ENCODE measurements around the gene HIGD2A. TPM values are rescaled to one million over a fixed set of nuclear protein-coding genes. Genes with fewer than 3 reads are reported as not detected.

HIGD2A gene
- total and polyA plus RNA-seq, 2 of the 13 experiments (the other 11 are each of a cell fraction or from before 2014, with no cell fraction given) = 89.2 to 146 TPM

- TF ChIP-seq FUBP1 (CRISPR knock-in tag; IDR thresholded peaks at IDR 0.05; ENCODE audit: borderline replicate concordance) = no peak
- 0 out of 2 replicates have a peak, but pooled peaks have one; percentile 30 for TF ChIP-seq ZNF292 (CRISPR knock-in tag; IDR thresholded peaks at IDR 0.05; ENCODE audit: borderline replicate concordance, low read depth)
- TF ChIP-seq ASH2L (IDR thresholded peaks at IDR 0.05; ENCODE audit: insufficient read length, low read depth, low read length) = peak; percentile 81
- TF ChIP-seq NR2F6 (IDR thresholded peaks at IDR 0.05) = no peak
- TF ChIP-seq NR2F6 (CRISPR knock-in tag; IDR thresholded peaks at IDR 0.05) = peak; percentile 38; the same call in 1 of the 2 replicates
- TF ChIP-seq U2AF1 (optimal IDR thresholded peaks at IDR 0.05; ENCODE audit: low read depth, low read length) = no peak
- no peak for TF ChIP-seq KDM6A (CRISPR knock-in tag; IDR thresholded peaks at IDR 0.05; ENCODE audit: low read depth)
- TF ChIP-seq AHR (CRISPR knock-in tag; IDR thresholded peaks at IDR 0.05) = peak; percentile 69
- 0 out of 2 replicates have a peak, but pooled peaks have one; percentile 44 for TF ChIP-seq KDM3A (CRISPR knock-in tag; IDR thresholded peaks at IDR 0.05; ENCODE audit: low read depth)
- peak; percentile 44 for TF ChIP-seq STAG1 (CRISPR knock-in tag; IDR thresholded peaks at IDR 0.05)
- 0 out of 2 replicates have a peak, but pooled peaks have one; percentile 23 for TF ChIP-seq NFYB (CRISPR knock-in tag; IDR thresholded peaks at IDR 0.05)
- no peak for TF ChIP-seq ZNF207 (IDR thresholded peaks at IDR 0.05; ENCODE audit: borderline replicate concordance)
- no peak for TF ChIP-seq NFIB (CRISPR knock-in tag; IDR thresholded peaks at IDR 0.05; ENCODE audit: borderline replicate concordance)
- TF ChIP-seq HIC2 (CRISPR knock-in tag; IDR thresholded peaks at IDR 0.05; ENCODE audit: low read depth) = peak; percentile 66; the same call in 1 of the 2 replicates
- TF ChIP-seq CENPX (CRISPR knock-in tag; IDR thresholded peaks at IDR 0.05) = no peak
- peak; percentile 99 for TF ChIP-seq ZFX (CRISPR knock-in tag; IDR thresholded peaks at IDR 0.05; ENCODE audit: low read depth)
- no peak for TF ChIP-seq GMEB2 (CRISPR knock-in tag; IDR thresholded peaks at IDR 0.05; ENCODE audit: low read depth)
- peak; percentile 91 for TF ChIP-seq HCFC1 (IDR thresholded peaks at IDR 0.05; ENCODE audit: low read depth, low read length)
- no peak for TF ChIP-seq ZUFSP (CRISPR knock-in tag; IDR thresholded peaks at IDR 0.05; ENCODE audit: borderline replicate concordance)
- 0 out of 2 replicates have a peak, but pooled peaks have one; percentile 24 for TF ChIP-seq ZMAT3 (CRISPR knock-in tag; conservative IDR thresholded peaks at IDR 0.05)
- peak; percentile 62; the same call in 1 of the 2 replicates for TF ChIP-seq ZNF704 (CRISPR knock-in tag; IDR thresholded peaks at IDR 0.05; ENCODE audit: borderline replicate concordance)
These were observed 26.9 kb upstream of the HIGD2A start, which contains the start of gene KIAA1191 (continued) for GRCh38 chr5:176361437-176362232.

Data from HepG2 (cell line).